GM12864 (cell line): ENCODE results near the gene B4GALNT2.
"Not testable (repeated sequence)": the region's sequence is repeated elsewhere in the genome, so short reads cannot be mapped to it uniquely, and the experiment has no call there.

Experiments used
- DNase-seq: peaks from one replicate; pipeline ENCODE4 v3.0.0-alpha.2; 2011; ENCODE audit warnings: low read depth
- H3K4me3 ChIP-seq: 2 replicates; pipeline ENCODE4 v1.5.1; 2011; ENCODE audit warnings: mild to moderate bottlenecking, low read depth, low read length, control low read depth
- TF ChIP-seq, protein P1 (sequence below): IDR thresholded peaks from 2 replicates; pipeline ENCODE4 v1.5.1; 2011; ENCODE audit warnings: low read depth, mild to moderate bottlenecking, moderate library complexity, low read length, control low read depth, inconsistent platforms; ENCODE audit errors: missing control alignments

B4GALNT2 gene

GRCh38 chr17:49132317-49132698, 261 bp upstream of the B4GALNT2 start:
- H3K4me3 ChIP-seq: no peak overlapping the region
- TF ChIP-seq, protein P1, sequence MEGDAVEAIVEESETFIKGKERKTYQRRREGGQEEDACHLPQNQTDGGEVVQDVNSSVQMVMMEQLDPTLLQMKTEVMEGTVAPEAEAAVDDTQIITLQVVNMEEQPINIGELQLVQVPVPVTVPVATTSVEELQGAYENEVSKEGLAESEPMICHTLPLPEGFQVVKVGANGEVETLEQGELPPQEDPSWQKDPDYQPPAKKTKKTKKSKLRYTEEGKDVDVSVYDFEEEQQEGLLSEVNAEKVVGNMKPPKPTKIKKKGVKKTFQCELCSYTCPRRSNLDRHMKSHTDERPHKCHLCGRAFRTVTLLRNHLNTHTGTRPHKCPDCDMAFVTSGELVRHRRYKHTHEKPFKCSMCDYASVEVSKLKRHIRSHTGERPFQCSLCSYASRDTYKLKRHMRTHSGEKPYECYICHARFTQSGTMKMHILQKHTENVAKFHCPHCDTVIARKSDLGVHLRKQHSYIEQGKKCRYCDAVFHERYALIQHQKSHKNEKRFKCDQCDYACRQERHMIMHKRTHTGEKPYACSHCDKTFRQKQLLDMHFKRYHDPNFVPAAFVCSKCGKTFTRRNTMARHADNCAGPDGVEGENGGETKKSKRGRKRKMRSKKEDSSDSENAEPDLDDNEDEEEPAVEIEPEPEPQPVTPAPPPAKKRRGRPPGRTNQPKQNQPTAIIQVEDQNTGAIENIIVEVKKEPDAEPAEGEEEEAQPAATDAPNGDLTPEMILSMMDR: no peak
- DNase-seq: no peak

DNA sequence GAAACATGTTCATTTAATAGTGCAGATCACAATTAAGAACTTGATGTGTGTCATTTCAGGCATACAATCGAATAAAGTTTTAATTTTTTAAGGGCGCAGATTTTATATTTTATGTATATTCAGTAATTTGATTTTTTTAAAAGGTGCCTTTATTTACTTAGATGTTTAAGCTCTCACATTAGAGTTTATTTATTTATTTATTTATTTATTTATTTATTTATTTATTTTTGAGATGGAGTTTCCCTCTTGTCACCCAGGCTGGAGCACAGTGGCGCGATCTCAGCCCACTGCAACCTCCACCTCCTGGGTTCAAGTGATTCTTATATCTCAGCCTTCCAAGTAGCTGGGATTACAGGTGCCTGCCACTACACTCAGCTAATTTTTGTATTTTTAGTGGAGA, 3.8 kb downstream of the B4GALNT2 start:
- TF ChIP-seq, protein P1: no peak
- no peak for DNase-seq
- no peak overlapping the region for H3K4me3 ChIP-seq

GRCh38 chr17:49145654-49146053, 13.1 kb downstream of the B4GALNT2 start:
- not testable (repeated sequence) for H3K4me3 ChIP-seq, DNase-seq

GRCh38 chr17:49146620-49147306, 14.2 kb downstream of the B4GALNT2 start:
- TF ChIP-seq, protein P1: no peak
- DNase-seq: no peak
- no peak overlapping the region for H3K4me3 ChIP-seq

DNA sequence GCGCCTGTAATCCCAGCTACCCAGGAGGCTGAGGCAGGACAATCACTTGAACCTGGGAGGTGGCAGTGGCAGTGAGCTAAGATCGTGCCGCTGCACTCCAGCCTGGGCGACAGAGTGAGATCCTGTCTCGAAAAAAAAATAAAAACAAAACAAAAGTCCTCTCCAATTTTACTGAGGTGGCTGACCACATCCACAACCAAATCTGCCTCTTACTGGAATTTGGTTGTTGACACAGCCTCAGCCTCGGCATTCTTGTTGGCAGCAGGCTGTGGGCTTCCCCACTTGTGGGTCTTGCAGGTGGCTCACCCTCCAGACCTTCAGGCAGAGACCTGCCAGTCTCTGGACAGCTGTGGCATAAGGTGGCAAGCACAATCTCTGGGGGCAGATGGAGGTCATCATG, 15.6 kb downstream of the B4GALNT2 start:
- TF ChIP-seq, protein P1: no peak
- DNase-seq: no peak
- no peak overlapping the region for H3K4me3 ChIP-seq

- no peak for DNase-seq
- TF ChIP-seq, protein P1: no peak
- no peak overlapping the region for H3K4me3 ChIP-seq
Observed at GRCh38 chr17:49151996-49152395, 19.4 kb downstream of the B4GALNT2 start.

GRCh38 chr17:49156256-49156655, 23.7 kb downstream of the B4GALNT2 start:
- DNase-seq: no peak
- H3K4me3 ChIP-seq: no peak overlapping the region
- TF ChIP-seq, protein P1: no peak
